ENCODE measurements around the gene SCN10A.

SCN10A gene

DNA sequence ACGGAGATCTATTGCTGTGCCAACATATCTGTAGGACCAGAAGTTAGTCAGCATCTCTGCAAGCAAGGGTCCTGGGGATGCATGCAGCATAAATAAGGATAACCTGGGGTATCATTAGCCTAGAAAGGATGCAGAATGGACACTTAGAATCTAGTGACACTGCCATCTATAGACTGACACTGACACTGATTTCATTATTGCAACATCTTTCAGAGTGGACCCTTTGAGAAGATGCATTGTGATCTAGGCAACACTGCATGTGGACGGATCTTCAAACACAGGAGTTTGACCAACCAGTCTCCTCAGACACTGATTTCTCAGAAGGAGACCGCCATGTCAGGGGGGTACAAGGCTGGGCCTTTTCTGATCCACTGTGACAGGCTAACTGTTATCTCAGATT lies 52.4 kb downstream of the SCN10A start:
- no peak for DNase-seq

DNA sequence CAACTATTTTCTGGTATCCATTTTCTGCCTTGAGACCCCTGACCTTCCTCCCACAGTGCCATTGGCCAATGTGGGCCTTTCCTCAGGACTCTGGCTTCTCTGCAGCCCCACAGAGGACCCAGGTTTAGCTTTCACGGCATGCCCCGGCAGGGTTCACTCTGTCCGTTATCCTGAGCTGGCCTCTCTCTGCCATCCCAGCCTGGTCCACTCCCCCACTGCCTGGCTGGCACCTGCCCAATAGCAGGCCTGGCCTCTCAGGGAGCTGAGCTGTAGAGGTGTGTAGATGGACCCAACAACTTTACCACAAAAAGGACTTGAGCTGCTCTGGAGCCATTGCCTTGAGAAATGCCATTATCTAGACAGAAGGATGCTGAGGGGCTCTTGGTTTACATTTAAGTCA lies 57.5 kb downstream of the SCN10A start:
- no peak for DNase-seq

DNA sequence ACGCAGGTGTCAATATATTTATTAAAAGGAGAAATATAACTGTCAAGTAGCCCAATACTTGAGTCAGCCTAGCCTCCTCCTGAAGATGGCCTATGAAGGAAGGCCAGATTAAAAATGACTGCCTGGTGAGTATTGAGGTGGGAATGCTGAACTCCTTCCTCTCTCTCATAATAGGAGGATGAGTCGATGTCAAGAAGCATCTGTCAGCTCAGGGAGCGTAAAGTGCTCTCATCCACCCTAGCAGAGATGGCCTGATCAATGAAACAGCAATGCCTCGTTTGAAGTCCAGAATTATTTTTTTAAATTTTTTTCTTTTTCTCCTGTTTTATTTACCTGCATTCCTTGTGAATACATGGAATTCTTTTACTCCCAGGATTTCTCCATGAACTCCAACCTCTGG lies 58.3 kb downstream of the SCN10A start:
- DNase-seq, result no peak

DNA sequence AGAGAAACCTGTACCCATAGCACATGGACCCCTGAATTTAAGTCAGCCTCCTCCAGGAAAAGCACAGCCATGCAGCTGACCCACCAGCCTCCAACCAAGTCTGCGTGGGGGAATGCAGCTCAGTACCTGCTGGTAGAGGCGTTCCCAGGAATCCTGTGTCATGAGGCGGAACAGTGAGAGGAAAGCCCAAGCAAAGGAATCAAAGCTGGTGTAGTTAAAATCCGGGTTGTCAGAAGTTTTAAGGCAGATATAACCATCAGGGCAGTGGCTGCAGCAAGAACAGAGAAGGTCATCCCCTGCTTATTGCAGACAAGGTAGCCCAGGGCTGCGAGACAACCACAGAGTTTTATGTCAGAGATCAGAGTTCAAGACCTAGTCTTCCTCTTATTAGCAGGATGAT lies 59.1 kb downstream of the SCN10A start:
- no peak for DNase-seq

DNA sequence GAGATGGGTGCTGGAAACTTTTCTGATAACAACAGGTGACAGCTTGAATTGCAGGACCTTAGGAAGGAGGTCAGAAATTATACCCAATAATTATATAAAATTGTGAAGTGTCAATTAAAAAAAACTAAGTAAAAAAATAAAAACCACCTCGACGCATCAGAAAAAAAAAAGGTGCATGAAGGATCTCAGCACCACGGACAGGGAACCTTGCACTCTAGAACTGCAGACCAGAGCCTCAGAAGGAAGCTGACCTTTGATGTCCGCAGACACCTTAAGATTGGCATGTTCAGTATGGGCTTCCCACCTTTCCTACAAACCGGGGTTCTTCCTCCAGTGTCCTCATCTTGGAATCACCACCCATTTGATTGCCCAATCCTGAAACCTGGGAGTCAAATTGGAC lies 60.9 kb downstream of the SCN10A start:
- no peak for DNase-seq

DNA sequence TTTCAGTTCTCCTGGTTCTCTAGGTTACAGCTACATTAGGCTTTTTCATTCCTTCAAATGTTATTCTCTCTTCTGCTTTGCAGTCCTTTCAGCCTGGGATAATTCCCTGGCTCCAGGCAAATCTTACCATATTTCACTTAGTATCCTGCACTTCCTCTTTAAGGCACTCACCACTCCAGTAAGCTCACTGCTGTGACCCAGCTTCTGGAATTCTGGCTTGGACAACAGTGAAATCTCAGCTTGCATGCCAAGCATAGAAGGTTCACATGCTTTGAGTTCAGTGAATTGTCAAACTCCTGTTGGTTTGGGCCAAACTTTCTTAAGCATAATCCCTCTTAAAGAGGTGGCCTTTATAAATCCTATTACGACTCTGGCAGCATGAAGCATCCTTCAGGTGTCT lies 69.4 kb downstream of the SCN10A start:
- DNase-seq, result no peak

DNA sequence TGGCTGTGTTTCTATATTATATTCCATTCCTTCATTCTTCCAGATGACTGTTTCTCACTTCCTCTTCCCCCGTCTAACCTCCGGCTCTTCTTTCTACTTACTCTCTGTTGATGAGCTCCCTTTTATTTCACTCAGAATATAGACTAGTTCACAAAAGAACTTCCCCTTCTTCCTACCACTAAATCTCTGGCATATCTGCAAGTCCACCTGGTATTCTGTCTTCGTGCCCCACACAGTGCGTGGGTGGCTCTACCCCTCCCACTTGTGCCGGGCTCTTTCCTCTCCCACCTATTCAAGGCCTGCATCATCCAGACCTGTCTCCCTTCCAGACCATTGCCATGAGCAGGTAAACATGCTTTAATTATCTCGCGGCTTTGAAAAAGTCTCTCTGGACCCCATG lies 73.0 kb downstream of the SCN10A start:
- no peak for DNase-seq

DNA sequence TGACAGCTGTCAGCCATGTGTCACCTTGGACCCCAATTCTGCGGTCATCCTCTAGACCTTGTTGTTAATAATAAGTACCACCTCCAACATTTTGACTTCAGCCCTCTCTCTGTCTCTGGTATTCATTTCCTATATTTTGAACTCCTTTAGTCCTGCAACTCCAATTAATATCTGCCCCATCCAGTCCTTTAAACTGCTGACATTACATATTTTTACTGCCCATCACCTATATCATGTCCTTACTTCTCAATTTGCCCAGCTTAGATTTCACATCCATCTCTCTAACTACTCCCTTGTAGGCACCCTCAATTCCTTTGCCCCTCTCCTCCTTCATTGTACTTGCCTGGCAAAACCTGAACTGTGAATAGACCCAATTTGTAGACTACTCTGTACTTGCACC lies 73.5 kb downstream of the SCN10A start:
- no peak for DNase-seq

DNA sequence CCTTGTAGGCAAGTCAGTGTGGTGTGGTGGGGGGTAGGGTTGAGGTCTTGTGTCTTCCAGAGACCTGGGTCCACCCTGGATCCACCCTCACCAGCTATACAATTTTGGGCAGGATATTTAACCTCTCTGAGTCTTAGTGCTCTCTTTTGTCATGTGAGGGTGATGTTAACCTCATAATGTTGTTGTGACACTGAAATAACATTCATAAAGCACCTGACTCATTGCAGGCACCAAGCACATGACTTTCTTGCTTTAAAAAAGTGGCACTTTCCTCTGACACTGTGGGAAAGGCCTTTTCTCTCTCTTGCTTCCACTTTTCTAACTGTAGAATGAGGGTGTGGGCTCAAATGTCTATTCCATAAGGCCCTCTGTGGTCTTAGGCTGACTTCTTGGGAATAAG lies 75.5 kb downstream of the SCN10A start:
- DNase-seq, result no peak

DNA sequence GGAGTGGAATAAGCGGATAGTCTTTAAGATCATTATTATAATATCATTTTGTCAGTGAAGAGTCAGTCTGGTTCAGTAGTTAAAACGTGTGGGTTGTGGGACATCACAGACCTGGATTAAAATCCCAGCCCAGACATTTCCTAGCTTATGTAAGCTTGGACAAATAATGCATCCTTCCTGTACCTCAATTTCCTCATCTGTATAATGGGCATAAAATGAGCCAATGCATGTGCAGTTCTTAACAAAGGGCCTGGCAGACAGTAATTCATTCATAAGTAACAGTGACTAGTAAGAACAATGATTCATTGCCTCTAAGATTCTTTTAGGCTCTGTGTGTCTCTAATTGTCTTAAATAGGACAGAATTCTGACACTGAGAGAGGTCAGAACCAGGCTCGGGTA lies 76.1 kb downstream of the SCN10A start:
- DNase-seq, result no peak

DNA sequence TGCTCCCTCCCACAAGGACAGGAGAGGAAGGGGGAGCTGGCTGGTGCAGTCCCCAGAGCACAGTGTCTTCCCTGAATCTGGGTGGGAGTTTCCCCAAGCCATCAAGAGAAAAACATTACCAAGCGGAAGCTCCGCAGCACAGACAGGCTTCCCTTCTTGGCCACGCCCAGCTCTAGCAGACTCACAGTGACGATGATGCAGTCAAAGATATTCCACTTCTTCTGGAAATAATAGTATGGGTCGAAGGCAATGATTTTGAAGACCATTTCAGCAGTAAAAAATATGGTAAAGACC lies 76.7 kb downstream of the SCN10A start:
- DNase-seq, result no peak

DNA sequence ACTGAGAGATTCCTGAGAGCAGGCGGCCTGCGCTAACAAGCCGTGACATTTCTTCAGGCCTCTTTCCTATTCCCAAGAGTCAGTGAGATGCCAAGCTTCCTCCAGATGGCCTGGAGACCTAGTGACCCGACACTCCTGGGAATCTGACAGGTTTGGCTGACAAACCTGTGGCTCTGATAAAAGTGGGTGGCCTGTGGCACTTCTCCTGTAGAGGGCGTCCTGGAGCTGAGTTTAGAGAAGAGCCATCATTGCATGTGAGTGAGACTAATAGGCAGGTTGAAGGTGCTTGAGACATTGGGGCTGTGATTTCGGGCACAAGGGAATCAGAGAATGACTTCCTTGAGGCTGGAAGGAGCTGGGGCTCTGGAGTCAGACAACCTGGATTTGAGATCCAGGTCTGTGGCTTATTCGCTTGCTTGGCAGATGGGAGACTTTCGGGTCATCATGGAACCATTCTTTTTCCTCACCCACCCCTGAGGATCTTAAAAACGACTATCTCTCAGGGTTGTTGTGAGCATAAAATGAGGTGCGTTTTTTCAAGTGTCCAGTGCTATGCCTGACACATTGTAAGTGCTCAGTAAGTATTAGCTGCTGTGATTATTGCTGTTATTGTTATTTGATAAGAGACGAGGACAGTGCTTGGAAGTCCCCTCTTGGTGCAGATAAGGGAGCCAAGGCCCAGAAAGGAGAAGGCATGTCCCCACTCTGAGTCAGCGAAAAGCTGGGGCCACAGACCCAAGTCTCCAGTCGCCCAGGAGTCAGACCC lies 77.2 kb downstream of the SCN10A start:
- DNase-seq, result no peak

DNA sequence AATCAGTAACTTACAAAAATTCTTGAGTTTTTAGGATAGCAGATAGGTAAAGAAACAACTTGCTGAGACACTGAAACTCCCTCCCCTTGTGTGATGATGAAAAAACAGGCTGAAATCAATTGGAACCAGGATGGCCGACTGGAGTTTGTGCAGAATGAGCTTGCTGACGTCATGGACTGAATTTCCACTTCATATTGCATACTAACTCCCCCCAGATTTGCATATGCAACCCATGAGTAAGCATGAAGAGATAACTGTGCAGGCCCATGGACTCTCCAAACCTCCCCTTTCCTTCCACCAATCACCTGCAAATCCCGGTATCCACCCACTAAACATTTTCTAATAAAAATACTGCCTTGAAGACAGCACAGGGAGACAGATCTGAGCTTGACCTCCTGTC lies 84.5 kb downstream of the SCN10A start:
- no peak for DNase-seq

DNA sequence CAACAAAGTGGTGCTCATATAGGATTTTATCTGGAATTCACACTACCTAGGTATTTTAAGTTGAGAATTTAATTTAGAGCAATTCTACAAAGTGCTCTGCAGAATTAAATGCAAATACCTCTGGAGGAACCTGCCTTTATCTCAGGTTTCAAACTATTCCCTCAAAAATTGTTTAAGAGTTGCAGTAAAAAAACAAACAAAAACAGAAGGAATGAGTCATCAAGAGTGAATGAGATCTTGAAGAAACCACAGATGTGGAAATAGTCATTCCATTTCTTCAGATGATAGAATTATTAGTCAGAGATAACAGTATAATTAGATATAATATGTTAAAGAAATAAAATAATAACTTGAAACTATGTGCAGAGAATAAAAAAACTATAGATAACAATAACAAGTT lies 85.7 kb downstream of the SCN10A start:
- no peak for DNase-seq

DNA sequence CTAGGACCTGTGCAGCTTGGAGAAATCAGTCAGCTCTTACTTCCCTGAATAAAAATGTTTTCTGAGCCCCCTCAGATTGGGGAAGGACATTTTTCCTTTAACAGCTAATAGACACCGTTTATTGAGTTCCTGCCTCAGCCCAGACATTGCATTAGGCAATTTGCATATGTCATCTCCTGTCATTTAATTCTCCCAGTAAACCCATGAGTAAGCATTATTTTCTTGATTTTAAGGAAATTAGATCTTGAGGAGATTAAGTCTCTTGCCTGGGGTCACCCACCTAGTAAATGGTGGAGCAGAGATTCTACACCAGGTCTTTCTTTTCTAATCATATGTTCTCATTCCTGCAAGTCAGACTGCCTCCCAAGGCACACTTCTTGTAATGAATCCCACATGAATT lies 88.0 kb downstream of the SCN10A start:
- no peak for DNase-seq

DNA sequence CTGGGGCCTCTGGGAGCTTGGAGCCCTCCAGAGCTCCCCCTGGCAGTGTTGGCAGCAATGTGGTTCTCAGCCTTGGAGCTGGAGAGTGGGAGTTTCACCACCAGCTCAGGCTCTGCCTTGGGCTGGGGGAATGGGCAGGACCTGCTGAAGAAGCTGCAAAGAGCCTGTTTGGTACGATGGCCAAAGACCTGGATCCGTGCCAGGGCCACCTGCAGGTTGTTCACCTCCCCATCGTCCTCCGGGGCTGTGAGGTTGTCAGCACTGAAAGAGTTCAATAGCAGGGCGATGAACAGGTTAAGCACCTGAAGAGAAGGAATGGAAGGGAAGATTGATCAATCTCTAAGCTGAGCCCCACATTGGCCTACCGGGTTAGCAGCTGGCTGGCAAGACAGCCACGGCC lies 89.3 kb downstream of the SCN10A start:
- no peak for DNase-seq

DNA sequence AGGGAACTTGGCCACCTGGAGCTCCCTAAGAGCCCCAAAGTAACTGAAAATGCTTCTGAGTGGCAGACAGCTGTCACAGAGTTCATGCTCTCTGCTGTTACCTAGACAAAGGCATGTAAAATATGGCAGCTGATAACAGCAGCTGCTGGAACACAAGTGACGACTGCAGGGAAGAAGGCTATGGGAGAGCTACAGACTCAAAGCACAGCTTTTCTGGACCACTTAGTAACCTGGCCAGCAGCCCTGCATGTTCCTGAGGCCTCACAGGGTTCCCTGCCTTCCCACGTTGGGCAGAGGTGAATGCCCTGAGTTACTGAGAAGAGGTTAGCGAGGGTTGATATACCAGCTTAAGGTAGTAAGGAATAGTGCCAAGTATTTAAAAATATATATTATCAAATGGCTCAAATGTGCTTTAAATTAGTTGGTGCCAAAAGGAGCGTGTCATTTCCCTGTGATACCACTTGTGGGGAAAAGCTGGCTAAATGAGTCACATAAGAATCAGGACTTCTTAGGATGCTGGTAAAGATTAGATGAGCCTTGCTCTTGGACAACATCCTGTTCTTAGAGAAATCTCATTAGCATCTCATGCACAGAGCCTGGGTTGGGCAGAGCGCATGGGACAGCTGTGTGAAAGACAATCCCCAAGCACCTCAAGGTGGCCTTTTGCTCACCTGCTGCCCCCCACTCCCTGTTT lies 90.1 kb downstream of the SCN10A start:
- DNase-seq, result no peak

DNA sequence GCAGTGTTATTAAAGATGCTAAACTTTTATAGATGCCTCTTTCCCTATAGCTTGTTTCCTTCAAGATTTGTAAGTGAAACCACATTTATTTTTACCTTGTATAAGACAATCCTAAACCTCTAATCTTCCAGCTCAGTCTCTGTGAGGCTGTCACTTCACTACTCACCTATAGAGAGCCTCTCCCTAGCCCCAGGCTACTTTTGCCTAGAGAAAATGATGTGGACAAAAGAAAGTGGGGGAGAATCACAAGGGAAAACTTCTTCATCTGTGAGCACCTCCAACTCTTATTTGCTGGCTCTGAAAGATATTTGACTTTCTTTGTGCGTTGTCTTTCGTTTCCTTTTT lies 91.7 kb downstream of the SCN10A start:
- no peak for DNase-seq

DNA sequence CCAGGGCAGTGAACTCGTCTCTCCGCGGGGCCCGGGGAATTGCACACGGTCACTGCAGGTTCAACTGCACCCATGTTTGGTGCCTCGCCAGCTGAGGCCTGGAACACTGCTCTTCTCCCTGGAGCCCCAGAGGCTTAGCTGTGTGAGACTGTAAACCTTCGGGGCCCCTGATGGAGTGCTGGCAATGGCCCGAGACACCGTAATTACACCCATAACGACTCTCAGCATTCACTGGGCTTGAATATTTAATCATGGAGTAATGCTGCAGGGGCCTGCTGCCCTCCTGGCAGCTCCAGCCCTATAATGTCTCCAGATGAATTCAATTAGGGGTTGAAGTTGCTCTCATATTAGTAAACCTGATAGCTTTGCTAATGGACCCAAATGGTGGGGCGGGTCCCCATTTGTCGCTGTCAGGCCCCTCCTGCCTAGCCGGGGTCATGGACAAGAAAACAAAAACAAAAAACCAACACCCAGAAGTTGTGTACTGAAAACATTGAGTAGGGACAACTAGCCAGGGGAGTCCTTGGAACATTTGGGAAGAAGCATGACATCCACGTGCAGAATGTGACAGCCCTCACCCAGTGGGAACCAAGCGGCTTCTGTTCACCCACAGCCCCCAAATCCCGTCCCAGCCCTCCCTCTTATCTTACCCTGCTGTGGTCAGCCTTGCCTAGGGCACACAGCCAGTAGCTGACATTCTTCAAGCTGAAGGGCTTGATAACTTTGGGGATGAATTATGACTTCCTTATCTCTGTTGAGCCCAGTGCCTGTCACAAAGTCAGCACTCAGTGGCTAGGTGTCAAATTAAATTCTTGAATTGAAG lies 92.2 kb downstream of the SCN10A start:
- no peak for DNase-seq

DNA sequence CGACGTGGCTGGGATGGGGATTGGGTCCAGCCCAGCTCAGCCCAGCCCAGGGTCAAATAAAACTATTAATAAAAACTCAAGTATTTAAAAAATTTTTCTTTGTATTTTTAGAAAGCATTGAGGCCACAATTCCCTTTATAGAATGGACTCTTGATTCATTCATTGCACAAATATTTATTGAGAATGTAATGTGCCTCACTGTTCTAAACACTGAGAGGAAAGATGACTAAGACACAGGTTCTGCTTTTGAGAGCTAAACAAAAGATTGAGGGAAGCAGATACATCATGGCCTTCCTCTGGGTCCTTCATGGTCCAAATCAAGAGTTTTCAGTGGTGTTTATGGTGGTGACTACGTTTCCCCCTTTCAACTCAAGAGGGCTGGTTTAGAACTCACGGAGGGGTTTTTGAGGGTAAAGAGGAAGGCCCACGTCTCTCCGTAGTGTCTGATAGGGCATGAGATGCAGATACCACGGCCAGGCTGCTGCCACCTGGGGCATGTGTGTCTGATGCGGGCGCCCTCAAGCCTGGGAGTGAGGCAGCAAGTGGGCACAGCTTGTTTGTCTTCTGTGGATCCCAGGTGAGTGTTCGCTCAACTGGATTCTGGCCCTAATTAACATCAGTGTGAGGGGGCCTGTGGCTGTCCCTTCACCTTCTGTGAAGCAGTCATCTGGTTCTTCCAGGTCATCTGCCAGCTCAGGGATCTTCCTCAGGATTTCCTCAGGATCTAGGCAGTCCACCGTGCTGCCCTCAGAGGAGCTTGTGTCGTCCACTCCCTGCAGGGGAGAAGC lies 93.0 kb downstream of the SCN10A start:
- no peak for DNase-seq

DNA sequence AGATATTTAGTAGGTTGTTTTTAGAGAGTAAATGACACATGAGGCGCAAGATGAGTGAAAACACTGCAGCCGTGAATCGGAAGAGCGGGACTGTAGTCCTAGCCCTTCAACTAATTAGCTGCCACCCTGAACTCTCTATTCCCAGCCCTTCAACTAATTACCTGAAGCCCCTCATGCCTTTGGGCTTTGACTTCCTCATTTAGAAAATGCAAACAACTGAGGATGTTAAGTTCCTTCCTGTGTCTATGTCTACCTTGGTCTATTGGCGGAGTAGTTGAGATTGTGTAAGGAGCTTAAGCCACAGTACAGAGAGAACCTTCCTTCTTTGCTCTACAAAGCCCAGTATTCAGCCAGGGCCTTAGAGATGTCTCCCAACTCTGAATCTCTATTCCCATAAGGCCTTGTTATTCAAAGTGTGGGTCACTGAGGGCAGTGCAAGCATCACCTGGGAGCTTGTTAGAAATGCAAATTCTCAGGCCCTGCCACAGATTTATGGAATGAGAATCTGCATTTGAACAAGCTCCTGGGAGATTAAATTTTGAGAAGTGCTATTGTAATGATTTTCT lies 94.7 kb downstream of the SCN10A start:
- no peak for DNase-seq

DNA sequence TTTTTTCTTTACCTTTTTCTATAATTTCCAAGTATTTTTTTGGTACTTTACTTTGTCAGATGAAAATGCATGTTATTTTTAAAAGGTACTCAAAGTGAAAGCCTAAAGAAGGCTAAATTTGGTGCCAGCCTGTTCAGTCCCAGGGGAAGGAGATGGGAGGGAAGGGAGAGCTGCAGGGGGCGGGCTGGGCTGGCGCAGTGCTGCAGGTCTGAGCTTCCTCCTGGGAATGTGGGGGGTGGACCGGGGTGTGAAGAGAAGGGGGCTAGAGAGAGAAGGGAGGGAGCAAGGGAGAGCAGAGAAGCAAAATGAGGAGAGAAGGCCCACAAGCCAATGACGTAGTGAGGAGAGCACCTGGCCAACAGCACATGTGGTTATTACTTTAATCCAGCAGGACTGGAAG lies 95.6 kb downstream of the SCN10A start:
- no peak for DNase-seq
